ENCODE data around the gene IQSEC1. TPM values are rescaled to one million over a fixed set of nuclear protein-coding genes. Genes with fewer than 3 reads are reported as not detected.

Gene IQSEC1
- polyA plus RNA-seq, 2 of the 4 experiments (the other 2 are of a cell fraction) = 3.7 to 10.7 TPM

GRCh38 chr3:13072600-13073325 lies 466 bp downstream of the IQSEC1 start:
- H3K9me3 ChIP-seq = no peaks in the 10 kb centered on the region
- no peak overlapping the region for H3K4me2 ChIP-seq
- ChIA-PET CTCF (interaction anchor here (2.3 kb wide), 1 partner anchor 19 kb away, joined by 8 read pairs; no protein-coding TSS in a partner anchor), POLR2A (no interaction called here)
- DNase-seq (ENCODE audit: low read depth in 1 of 2, low spot score in 1 of 2) = no peak
- H3K4me3 ChIP-seq = no peak overlapping the region
- FAIRE-seq = no peak
- no peaks in the 10 kb centered on the region for H3K4me1 ChIP-seq
- 79% methylated on average over 21 of the region's 38 CpGs for WGBS (ENCODE audit: missing lambda C conversion rate)
- no peak for ATAC-seq
- TF ChIP-seq, protein P1, sequence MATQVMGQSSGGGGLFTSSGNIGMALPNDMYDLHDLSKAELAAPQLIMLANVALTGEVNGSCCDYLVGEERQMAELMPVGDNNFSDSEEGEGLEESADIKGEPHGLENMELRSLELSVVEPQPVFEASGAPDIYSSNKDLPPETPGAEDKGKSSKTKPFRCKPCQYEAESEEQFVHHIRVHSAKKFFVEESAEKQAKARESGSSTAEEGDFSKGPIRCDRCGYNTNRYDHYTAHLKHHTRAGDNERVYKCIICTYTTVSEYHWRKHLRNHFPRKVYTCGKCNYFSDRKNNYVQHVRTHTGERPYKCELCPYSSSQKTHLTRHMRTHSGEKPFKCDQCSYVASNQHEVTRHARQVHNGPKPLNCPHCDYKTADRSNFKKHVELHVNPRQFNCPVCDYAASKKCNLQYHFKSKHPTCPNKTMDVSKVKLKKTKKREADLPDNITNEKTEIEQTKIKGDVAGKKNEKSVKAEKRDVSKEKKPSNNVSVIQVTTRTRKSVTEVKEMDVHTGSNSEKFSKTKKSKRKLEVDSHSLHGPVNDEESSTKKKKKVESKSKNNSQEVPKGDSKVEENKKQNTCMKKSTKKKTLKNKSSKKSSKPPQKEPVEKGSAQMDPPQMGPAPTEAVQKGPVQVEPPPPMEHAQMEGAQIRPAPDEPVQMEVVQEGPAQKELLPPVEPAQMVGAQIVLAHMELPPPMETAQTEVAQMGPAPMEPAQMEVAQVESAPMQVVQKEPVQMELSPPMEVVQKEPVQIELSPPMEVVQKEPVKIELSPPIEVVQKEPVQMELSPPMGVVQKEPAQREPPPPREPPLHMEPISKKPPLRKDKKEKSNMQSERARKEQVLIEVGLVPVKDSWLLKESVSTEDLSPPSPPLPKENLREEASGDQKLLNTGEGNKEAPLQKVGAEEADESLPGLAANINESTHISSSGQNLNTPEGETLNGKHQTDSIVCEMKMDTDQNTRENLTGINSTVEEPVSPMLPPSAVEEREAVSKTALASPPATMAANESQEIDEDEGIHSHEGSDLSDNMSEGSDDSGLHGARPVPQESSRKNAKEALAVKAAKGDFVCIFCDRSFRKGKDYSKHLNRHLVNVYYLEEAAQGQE (IDR thresholded peaks at IDR 0.05) = no peak
- TF ChIP-seq HMGXB4 (CRISPR knock-in tag; IDR thresholded peaks at IDR 0.05; ENCODE audit: borderline replicate concordance) = no peak
- TF ChIP-seq, protein P2, sequence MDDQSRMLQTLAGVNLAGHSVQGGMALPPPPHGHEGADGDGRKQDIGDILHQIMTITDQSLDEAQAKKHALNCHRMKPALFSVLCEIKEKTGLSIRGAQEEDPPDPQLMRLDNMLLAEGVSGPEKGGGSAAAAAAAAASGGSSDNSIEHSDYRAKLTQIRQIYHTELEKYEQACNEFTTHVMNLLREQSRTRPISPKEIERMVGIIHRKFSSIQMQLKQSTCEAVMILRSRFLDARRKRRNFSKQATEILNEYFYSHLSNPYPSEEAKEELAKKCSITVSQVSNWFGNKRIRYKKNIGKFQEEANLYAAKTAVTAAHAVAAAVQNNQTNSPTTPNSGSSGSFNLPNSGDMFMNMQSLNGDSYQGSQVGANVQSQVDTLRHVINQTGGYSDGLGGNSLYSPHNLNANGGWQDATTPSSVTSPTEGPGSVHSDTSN (IDR thresholded peaks at IDR 0.05) = no peak
- no peak for TF ChIP-seq BCL3 (IDR thresholded peaks at IDR 0.05)
- no peak for TF ChIP-seq RARB (CRISPR knock-in tag; IDR thresholded peaks at IDR 0.05)
- no peak for TF ChIP-seq MAZ (IDR thresholded peaks at IDR 0.05; ENCODE audit: borderline replicate concordance, low read depth, low read length)
- no peak overlapping the region for H3K27ac ChIP-seq

DNA sequence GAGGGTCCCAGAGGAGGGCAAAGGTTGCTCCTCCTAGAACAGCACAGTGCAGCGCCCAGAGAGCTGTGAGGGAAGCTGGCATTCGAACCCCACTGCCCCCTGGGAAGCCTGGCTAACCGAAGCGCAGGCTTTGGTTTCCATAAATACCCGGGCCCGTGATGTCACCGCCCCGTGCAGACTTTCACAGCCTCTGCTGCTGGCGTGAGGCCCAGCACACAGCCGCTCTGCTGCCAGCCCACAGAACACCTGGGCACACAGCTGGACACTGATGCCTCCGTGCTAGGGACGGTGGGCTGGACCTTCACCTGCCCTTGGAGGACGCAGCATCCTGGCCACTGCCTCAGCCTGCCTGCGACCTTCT lies 1.0 kb downstream of the IQSEC1 start:
- no peaks in the 10 kb centered on the region for H3K4me1 ChIP-seq
- FAIRE-seq (no peak), DNase-seq (ENCODE audit: low read depth in 1 of 2, low spot score in 1 of 2) (no peak), ATAC-seq (no peak)
- no peak overlapping the region for H3K4me2 ChIP-seq
- no peak overlapping the region for H3K4me3 ChIP-seq
- ChIA-PET CTCF (interaction anchor here (0.6 to 2.3 kb wide), 3 partner anchors 12 to 204 kb away, joined by 3 to 8 read pairs (median 3); no protein-coding TSS in a partner anchor), POLR2A (no interaction called here)
- 83% methylated on average over 3 of the region's 14 CpGs for WGBS (ENCODE audit: missing lambda C conversion rate)
- H3K9me3 ChIP-seq = no peaks in the 10 kb centered on the region
- TF ChIP-seq RCOR1 (IDR thresholded peaks at IDR 0.05; ENCODE audit: low read depth, low read length) = no peak
- no peak for TF ChIP-seq MAZ (IDR thresholded peaks at IDR 0.05; ENCODE audit: borderline replicate concordance, low read depth, low read length)
- no peak overlapping the region for H3K27ac ChIP-seq

- no peak for DNase-seq (ENCODE audit: low read depth in 1 of 2, low spot score in 1 of 2)
- no peaks in the 10 kb centered on the region for H3K9me3 ChIP-seq
- ChIA-PET CTCF (interaction anchor here (0.6 to 2.3 kb wide), 4 partner anchors 12 to 211 kb away, joined by 3 to 8 read pairs (median 3); no protein-coding TSS in a partner anchor), POLR2A (no interaction called here)
- no peak for FAIRE-seq
- no peaks in the 10 kb centered on the region for H3K4me1 ChIP-seq
- no peak for ATAC-seq
- 82% methylated on average over 9 of the region's 13 CpGs for WGBS (ENCODE audit: missing lambda C conversion rate)
- no peak overlapping the region for H3K4me3 ChIP-seq
- no peak overlapping the region for H3K4me2 ChIP-seq
- no peak overlapping the region for H3K27ac ChIP-seq
- TF ChIP-seq CBX8 (IDR thresholded peaks at IDR 0.05) = no peak
- no peak for TF ChIP-seq GATA3 (IDR thresholded peaks at IDR 0.05; ENCODE audit: borderline replicate concordance)
- no peak for TF ChIP-seq CHD4 (IDR thresholded peaks at IDR 0.05; ENCODE audit: borderline replicate concordance)
- no peak for TF ChIP-seq FOSB (CRISPR knock-in tag; IDR thresholded peaks at IDR 0.05)
- no peak for TF ChIP-seq BHLHE40 (IDR thresholded peaks at IDR 0.05; ENCODE audit: low read depth, low read length)
- no peak for TF ChIP-seq HES2 (IDR thresholded peaks at IDR 0.05)
- no peak for TF ChIP-seq CBX2 (IDR thresholded peaks at IDR 0.05; ENCODE audit: borderline replicate concordance, low read depth)
- no peak for TF ChIP-seq CEBPB (IDR thresholded peaks at IDR 0.05)
- TF ChIP-seq RARB (CRISPR knock-in tag; IDR thresholded peaks at IDR 0.05) = no peak
- no peak for TF ChIP-seq POLR2AphosphoS2 (conservative IDR thresholded peaks at IDR 0.05; ENCODE audit: low read length)
- no peak for TF ChIP-seq NPAS2 (CRISPR knock-in tag; IDR thresholded peaks at IDR 0.05; ENCODE audit: borderline replicate concordance)
- no peak for TF ChIP-seq E2F6 (IDR thresholded peaks at IDR 0.05; ENCODE audit: borderline replicate concordance, low read depth)
- no peak for TF ChIP-seq CHD2 (IDR thresholded peaks at IDR 0.05; ENCODE audit: low read length, partially characterized antibody)
- no peak for TF ChIP-seq ZC3H11A (IDR thresholded peaks at IDR 0.05)
- no peak for TF ChIP-seq KDM5A (IDR thresholded peaks at IDR 0.05)
- no peak for TF ChIP-seq EP300 (IDR thresholded peaks at IDR 0.05)
Observed at GRCh38 chr3:13071695-13072094, 1.5 kb downstream of the IQSEC1 start.

All from A549 (cell line).